Measurements from ENCODE around the gene INSM1. TPM values are rescaled to one million over a fixed set of nuclear protein-coding genes. Genes with fewer than 3 reads are reported as not detected.

The INSM1 gene
- total RNA-seq, 1 donor from 2014 or later: not detected

DNA sequence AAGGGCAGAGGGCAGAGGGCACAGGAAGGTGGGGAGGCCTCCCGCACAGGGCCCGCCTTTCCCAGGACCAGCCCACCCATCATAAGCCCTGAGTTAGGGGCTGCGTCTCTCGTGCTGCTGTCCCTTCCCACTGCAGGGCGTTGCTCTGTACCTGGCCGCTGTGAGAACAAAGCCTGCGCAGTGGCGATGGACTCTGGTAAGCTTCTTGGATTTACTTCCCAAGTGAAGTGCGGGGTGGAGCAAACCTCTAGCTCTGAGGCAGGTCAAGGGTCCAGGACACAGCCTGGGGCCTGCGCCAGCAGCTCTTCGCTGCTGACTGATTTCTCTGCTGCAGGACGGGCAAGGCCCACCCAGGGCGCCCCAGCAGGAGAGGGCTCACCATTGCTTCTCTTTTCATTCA is 23.9 kb downstream of the INSM1 start:
- Histone ChIP-seq H3K27ac (no peak overlapping the region), H3K4me1 (no peaks in the 10 kb centered on the region), H3K9me3 (no peaks in the 10 kb centered on the region), H3K36me3 (peaks cover 53% of the 10 kb centered on the region), H3K27me3 (ENCODE audit: low read depth) (no peaks in the 10 kb centered on the region), H3K4me3 (no peak overlapping the region)
- TF ChIP-seq, protein P1, sequence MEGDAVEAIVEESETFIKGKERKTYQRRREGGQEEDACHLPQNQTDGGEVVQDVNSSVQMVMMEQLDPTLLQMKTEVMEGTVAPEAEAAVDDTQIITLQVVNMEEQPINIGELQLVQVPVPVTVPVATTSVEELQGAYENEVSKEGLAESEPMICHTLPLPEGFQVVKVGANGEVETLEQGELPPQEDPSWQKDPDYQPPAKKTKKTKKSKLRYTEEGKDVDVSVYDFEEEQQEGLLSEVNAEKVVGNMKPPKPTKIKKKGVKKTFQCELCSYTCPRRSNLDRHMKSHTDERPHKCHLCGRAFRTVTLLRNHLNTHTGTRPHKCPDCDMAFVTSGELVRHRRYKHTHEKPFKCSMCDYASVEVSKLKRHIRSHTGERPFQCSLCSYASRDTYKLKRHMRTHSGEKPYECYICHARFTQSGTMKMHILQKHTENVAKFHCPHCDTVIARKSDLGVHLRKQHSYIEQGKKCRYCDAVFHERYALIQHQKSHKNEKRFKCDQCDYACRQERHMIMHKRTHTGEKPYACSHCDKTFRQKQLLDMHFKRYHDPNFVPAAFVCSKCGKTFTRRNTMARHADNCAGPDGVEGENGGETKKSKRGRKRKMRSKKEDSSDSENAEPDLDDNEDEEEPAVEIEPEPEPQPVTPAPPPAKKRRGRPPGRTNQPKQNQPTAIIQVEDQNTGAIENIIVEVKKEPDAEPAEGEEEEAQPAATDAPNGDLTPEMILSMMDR (IDR thresholded peaks at IDR 0.05): no peak
- no peak for ATAC-seq
- no peak for DNase-seq
- intact Hi-C loops (cut with DNase I): no loop called here

DNA sequence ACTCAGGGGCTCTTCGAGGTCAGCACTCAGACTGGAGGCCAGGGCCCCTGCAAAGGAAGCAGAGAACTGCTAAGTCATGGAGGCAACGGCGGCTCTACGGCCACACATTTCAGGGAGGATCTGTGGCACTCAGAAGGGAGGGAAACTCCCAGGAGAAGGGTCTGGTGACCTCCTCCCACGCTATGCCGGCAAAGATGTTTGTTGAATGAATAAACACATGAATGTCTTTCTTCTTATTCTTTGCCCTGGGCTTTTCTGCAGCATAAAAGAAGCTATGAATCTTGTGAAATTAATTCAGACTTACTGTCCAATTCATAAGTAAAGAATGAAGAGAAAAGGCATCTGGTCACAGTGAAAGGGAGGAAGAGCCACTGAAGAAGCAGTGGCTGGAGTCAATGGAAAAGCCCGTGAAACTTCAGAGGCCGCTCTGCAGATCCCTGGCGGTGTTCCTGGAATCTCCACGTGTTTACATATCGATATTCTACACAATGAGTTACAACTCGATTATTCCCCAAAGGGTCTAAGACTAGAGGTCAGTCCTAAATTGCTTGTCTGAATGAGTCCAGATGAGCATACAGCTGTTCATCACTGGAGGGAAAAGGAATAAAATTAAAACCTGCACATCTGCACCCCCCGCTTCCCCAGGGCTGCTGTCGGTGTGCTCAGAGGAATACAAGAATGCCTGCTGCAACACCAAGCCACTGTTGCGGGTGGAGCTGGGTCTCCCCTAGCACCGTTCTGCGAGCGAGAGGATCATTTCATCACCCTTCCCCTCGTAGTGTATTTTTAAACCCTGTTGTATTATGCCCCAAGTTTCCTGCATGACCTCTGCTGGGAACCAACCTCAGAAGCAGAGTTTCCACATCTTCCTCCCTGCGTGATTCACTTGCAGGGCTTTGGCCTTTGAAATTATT is 25.6 kb downstream of the INSM1 start:
- no peak overlapping the region for H3K27ac ChIP-seq
- H3K36me3 ChIP-seq: peaks cover 57% of the 10 kb centered on the region
- no peak for DNase-seq
- H3K9me3 ChIP-seq: no peaks in the 10 kb centered on the region
- H3K27me3 ChIP-seq (ENCODE audit: low read depth): no peaks in the 10 kb centered on the region
- intact Hi-C loops (cut with DNase I): no loop called here
- H3K4me1 ChIP-seq: no peaks in the 10 kb centered on the region
- no peak for ATAC-seq
- TF ChIP-seq, protein P1 (IDR thresholded peaks at IDR 0.05): no peak
- no peak overlapping the region for H3K4me3 ChIP-seq

DNA sequence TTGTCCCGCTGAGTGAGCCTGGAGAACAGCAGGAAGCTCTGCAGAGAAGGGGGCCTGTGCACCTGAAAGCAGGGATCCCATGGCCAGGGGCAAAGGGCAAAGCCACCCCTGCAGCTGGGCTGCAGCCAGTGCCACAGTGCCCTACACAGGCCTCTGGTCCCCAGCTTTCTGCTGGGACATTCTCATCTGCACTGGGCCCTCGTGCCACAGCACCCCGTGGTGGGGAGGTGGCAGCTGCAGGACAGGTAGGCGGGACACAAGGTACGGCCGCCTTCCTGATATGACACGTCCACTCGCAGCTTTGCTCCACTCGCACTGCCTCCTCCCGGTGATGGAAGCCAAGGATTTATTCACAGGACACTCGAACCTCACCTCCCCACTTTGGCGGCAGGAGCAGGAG is 27.2 kb downstream of the INSM1 start:
- no peak overlapping the region for H3K27ac ChIP-seq
- H3K27me3 ChIP-seq (ENCODE audit: low read depth): no peaks in the 10 kb centered on the region
- no peaks in the 10 kb centered on the region for H3K9me3 ChIP-seq
- intact Hi-C loops (cut with DNase I): no loop called here
- H3K4me3 ChIP-seq: no peak overlapping the region
- no peaks in the 10 kb centered on the region for H3K4me1 ChIP-seq
- TF ChIP-seq, protein P1 (IDR thresholded peaks at IDR 0.05): no peak
- DNase-seq: no peak
- no peak for ATAC-seq
- H3K36me3 ChIP-seq: peaks cover 60% of the 10 kb centered on the region

- Histone ChIP-seq H3K27me3 (ENCODE audit: low read depth) (no peaks in the 10 kb centered on the region), H3K4me1 (no peaks in the 10 kb centered on the region), H3K9me3 (no peaks in the 10 kb centered on the region), H3K36me3 (peaks cover 60% of the 10 kb centered on the region), H3K27ac (no peak overlapping the region), H3K4me3 (no peak overlapping the region)
- ATAC-seq: no peak
- no peak for DNase-seq
- intact Hi-C loops (cut with DNase I): no loop called here
- TF ChIP-seq, protein P1 (IDR thresholded peaks at IDR 0.05): no peak
These were observed 28.1 kb downstream of the INSM1 start for GRCh38 chr20:20395903-20396568.

- TF ChIP-seq, protein P1 (IDR thresholded peaks at IDR 0.05): no peak
- no peak overlapping the region for H3K27ac ChIP-seq
- no peaks in the 10 kb centered on the region for H3K9me3 ChIP-seq
- H3K36me3 ChIP-seq: peaks cover 52% of the 10 kb centered on the region
- DNase-seq (no peak), ATAC-seq (no peak)
- intact Hi-C loops (cut with DNase I): no loop called here
- H3K27me3 ChIP-seq (ENCODE audit: low read depth): no peaks in the 10 kb centered on the region
- H3K4me1 ChIP-seq: no peaks in the 10 kb centered on the region
- H3K4me3 ChIP-seq: no peak overlapping the region
These were observed 28.9 kb downstream of the INSM1 start for GRCh38 chr20:20396794-20397193.

Data from lower lobe of right lung (tissue), 2 donors.